Activated effector memory CD4-positive, alpha-beta T cell treated with Interleukin-2 at 50 U/mL for 16 hours (primary cell): Measurements from ENCODE around the gene STUM.

ENCODE experiments used
- DNase-seq: peaks from one replicate; pipeline ENCODE4 v3.0.0-alpha.2; 2020

STUM gene

DNA sequence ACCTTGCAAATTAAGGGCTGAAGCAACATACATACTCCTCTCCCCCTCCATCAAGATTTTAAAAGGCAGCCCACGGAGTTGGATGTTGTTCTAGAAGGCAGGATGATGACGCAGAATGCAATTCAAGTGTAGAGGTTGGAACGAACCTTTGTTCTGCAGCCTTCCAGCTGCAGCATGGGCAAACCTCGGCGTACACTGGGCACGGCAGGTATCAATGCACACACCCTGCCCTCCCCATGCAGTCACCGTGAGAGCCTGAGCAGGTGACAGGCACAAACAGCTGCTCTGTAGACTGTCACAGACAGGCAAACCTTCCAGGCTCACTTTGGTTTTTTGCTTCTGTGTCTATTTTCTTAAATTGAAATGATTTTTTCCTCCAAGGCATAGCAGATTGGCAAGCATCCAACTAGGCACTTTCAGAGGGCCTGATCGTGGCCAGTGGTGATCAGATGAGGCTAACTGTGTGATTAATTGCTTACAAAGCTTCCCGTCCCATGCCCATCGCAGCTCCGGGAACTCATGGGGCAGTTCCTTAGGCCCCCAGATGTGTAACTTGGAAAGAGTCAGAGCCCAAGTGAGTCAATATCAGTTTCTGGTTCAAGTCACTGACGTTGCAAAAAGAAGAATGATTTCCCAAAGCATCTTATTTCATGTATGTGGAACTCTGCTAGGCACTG lies 108.2 kb downstream of the STUM start:
- DNase-seq, result no peak

DNA sequence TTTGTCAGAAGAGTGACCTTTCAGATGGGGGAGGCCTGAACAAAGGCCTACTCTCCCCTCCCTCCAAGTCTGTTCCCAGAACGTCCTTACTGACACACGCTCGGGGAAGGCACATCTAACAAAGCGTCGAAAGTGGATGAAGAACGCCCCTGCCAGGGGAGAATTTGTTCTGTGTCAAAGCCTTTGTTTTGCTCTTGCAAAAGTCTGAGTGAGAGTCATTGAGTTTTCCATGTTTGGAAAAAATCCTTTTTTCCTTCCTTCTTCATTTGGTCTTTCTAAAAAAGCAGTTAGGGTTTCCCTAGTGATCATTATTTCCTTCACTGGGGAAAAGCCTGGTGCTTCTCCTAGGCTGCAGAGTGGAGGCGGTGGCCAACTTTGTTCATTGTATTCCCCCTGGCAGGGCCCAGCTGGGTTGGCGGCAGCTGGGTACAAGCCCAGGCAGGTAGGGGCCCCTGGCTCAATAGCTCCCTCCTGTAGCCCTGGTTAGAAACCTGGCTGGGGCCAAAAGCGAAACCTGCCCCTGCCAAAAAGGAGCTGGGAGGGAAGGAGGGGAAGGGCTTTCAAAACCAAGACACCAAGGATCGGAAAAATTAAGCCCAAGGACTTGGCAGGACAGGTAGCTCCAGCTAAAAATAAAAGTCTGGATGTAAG lies 109.5 kb downstream of the STUM start:
- no peak for DNase-seq

DNA sequence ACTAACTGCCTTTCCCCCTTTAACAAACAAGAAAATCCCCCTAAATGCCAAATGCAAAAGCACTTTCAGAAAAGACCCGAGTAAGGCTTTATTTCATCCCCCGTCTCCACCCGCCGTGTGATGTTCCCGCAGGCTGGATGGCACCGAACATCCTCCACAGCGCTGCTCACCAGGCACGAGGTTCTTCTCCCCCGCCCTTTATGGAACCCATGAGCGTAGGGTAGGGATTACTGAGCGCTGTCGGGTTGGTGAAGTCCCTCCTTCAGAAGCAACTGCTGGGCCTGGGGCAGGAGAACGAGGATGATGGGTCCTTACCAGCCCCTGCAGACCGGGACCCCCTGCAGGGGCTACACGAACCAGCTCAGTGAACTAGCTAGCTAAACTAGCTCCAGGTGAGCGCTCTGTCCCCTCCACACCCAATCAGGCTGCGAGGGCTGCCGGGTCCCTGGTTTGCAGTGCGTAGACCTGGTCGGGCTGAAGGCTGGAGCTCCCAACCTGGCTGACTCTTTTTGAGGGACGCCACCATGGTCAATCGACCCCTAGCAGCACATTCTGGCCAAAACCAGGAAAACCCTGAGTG lies 110.1 kb downstream of the STUM start:
- no peak for DNase-seq
